ENCODE results near the gene MPZL3. TPM values are rescaled to one million over a fixed set of nuclear protein-coding genes. Genes with fewer than 3 reads are reported as not detected.

The MPZL3 gene
- polyA plus RNA-seq, 1 of the 3 experiments (the other 2 are of a cell fraction) = 0.38 TPM

- no peaks in the 10 kb centered on the region for H3F3A ChIP-seq (replicated peaks; ENCODE audit: insufficient read depth)
- H3K4me2 ChIP-seq = no peak overlapping the region
- 0 out of 2 replicates have a peak, but pooled peaks cover 2% of the 10 kb centered on the region for H3K9me2 ChIP-seq
- H3K27ac ChIP-seq (ENCODE audit: low read depth in 2 of 2, low read length in 1 of 2) = no peak overlapping the region
- TF ChIP-seq FOSL2 (IDR thresholded peaks at IDR 0.05; ENCODE audit: borderline replicate concordance, low read depth) (no peak), ELF1 (IDR thresholded peaks at IDR 0.05) (no peak), EP300 (IDR thresholded peaks at IDR 0.05; ENCODE audit: borderline replicate concordance in 1 of 2, low read depth in 1 of 2, low read length in 1 of 2) (no peak), MEF2A (IDR thresholded peaks at IDR 0.05; ENCODE audit: borderline replicate concordance, low read depth) (no peak), CHD2 (IDR thresholded peaks at IDR 0.05; ENCODE audit: low read length, partially characterized antibody) (no peak), TAF1 (IDR thresholded peaks at IDR 0.05; ENCODE audit: borderline replicate concordance, low read depth, low read length) (no peak), NFIC (IDR thresholded peaks at IDR 0.05; ENCODE audit: borderline replicate concordance) (no peak), SMC3 (IDR thresholded peaks at IDR 0.05; ENCODE audit: low read depth, low read length) (no peak), RFX5 (IDR thresholded peaks at IDR 0.05; ENCODE audit: low read length) (no peak), YY1 (IDR thresholded peaks at IDR 0.05; ENCODE audit: low read depth) (no peak), EZH2phosphoT487 (IDR thresholded peaks at IDR 0.05; ENCODE audit: borderline replicate concordance, low read depth) (no peak), NRF1 (IDR thresholded peaks at IDR 0.05; ENCODE audit: low read depth, low read length) (no peak), RCOR1 (IDR thresholded peaks at IDR 0.05; ENCODE audit: low read length) (no peak), RXRA (IDR thresholded peaks at IDR 0.05; ENCODE audit: borderline replicate concordance, low read depth) (no peak), SIN3A (IDR thresholded peaks at IDR 0.05; ENCODE audit: borderline replicate concordance, low read depth, low read length) (no peak), MXI1 (IDR thresholded peaks at IDR 0.05; ENCODE audit: low read depth, low read length) (no peak), TCF12 (IDR thresholded peaks at IDR 0.05) (no peak)
- no peaks in the 10 kb centered on the region for H3K79me2 ChIP-seq (ENCODE audit: insufficient read depth)
- H3K4me3 ChIP-seq (ENCODE audit: low read depth in 2 of 2, low read length in 1 of 2) = no peak overlapping the region
- CTCF ChIA-PET = interaction anchor here (1.1 to 1.5 kb wide), 2 partner anchors 41 to 85 kb away, joined by 3 to 4 read pairs; no protein-coding TSS in a partner anchor
- H2AFZ ChIP-seq (ENCODE audit: low read depth) = no peak overlapping the region
- H3K36me3 ChIP-seq (replicated peaks in 1 of 2; ENCODE audit: control insufficient read depth in 1 of 2, insufficient read depth in 2 of 2, low read length in 1 of 2) = no peaks in the 10 kb centered on the region
- POLR2A ChIA-PET = no interaction called here
- H3K27me3 ChIP-seq (ENCODE audit: insufficient read depth) = peaks cover 4% of the 10 kb centered on the region; the same call in 1 of the 2 replicates
- no peak for DNase-seq
- no peak overlapping the region for H3K9ac ChIP-seq
- H4K20me1 ChIP-seq (ENCODE audit: insufficient read depth) = no peaks in the 10 kb centered on the region
- no peaks in the 10 kb centered on the region for H3K9me3 ChIP-seq
- H3K4me1 ChIP-seq (ENCODE audit: control insufficient read depth in 1 of 2, insufficient read depth in 2 of 2, low read depth in 1 of 2, low read length in 1 of 2) = no peaks in the 10 kb centered on the region
- WGBS (ENCODE audit: low lambda C conversion rate) = 9% methylated on average over 5 of the region's 5 CpGs
Observed at GRCh38 chr11:118283037-118283636, 31.0 kb upstream of the MPZL3 start.

- ChIA-PET POLR2A (no interaction called here), CTCF (interaction anchor here (1.0 to 1.5 kb wide), 3 partner anchors 41 to 138 kb away, joined by 3 to 4 read pairs (median 3); no protein-coding TSS in a partner anchor)
- TF ChIP-seq FOXJ3 (CRISPR knock-in tag; IDR thresholded peaks at IDR 0.05) (no peak), FOXM1 (IDR thresholded peaks at IDR 0.05; ENCODE audit: low read depth) (no peak), USF1 (IDR thresholded peaks at IDR 0.05; ENCODE audit: borderline replicate concordance, low read depth) (no peak), PBX3 (IDR thresholded peaks at IDR 0.05) (no peak), ZBTB33 (IDR thresholded peaks at IDR 0.05; ENCODE audit: borderline replicate concordance, low read depth) (no peak), JUND (IDR thresholded peaks at IDR 0.05) (no peak), USF2 (IDR thresholded peaks at IDR 0.05; ENCODE audit: borderline replicate concordance, low read depth, low read length) (no peak), SIN3A (IDR thresholded peaks at IDR 0.05; ENCODE audit: borderline replicate concordance, low read depth, low read length) (no peak), POLR2AphosphoS5 (IDR thresholded peaks at IDR 0.05; ENCODE audit: low read depth, low read length) (no peak)
Observed at GRCh38 chr11:118282606-118283005, 30.4 kb upstream of the MPZL3 start.

More at GRCh38 chr11:118282606-118283005, 30.4 kb upstream of the MPZL3 start:
- Histone ChIP-seq H3K9ac (no peak overlapping the region), H2AFZ (ENCODE audit: low read depth) (no peak overlapping the region), H3K79me2 (ENCODE audit: insufficient read depth) (no peaks in the 10 kb centered on the region), H3K36me3 (replicated peaks in 1 of 2; ENCODE audit: control insufficient read depth in 1 of 2, insufficient read depth in 2 of 2, low read length in 1 of 2) (no peaks in the 10 kb centered on the region), H3F3A (replicated peaks; ENCODE audit: insufficient read depth) (no peaks in the 10 kb centered on the region), H4K20me1 (ENCODE audit: insufficient read depth) (no peaks in the 10 kb centered on the region), H3K4me1 (ENCODE audit: control insufficient read depth in 1 of 2, insufficient read depth in 2 of 2, low read depth in 1 of 2, low read length in 1 of 2) (no peaks in the 10 kb centered on the region; a peak in 1 of 4 replicates), H3K9me3 (no peaks in the 10 kb centered on the region), H3K4me3 (ENCODE audit: low read depth in 2 of 2, low read length in 1 of 2) (no peak overlapping the region), H3K4me2 (no peak overlapping the region), H3K9me2 (0 out of 2 replicates have a peak, but pooled peaks cover 2% of the 10 kb centered on the region), H3K27me3 (ENCODE audit: insufficient read depth) (peaks cover 4% of the 10 kb centered on the region; the same call in 1 of the 2 replicates), H3K27ac (ENCODE audit: low read depth in 2 of 2, low read length in 1 of 2) (no peak overlapping the region)
- 24% methylated on average over 6 of the region's 6 CpGs for WGBS (ENCODE audit: low lambda C conversion rate)
- no peak for DNase-seq

Data from SK-N-SH (cell line).